ENCODE data around the gene ZFYVE21.

ZFYVE21 gene

DNA sequence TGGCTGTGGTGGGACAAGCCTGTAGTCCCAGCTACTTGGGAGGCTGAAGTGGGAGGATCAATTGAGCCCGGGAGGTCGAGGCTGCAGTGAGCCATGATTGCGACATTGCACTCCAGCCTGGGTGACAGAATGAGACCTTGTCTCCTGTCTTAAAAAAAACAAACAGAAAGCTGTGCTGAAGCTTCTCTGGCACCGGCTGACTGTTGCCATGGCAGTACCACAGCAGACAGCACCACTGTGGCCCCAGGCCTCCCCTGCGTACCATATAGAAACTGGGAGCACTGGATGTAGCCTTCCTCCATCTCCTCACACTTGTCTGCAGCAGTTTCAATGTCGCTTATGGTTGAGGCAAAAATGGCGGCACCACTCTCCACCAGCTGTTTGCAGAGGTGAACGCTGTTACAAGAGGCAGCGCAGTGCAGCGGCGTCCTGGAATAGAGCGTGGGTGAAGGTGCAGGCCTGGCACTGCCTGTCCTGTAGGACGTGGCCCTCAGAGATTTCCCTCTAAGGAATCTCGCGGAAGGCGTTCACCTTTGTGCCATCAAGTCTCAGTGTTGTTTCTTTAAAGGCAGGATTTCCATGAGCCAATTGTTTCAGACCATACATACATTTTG lies 21.9 kb downstream of the ZFYVE21 start:
- DNase-seq (ENCODE audit: low read depth): no peak

DNA sequence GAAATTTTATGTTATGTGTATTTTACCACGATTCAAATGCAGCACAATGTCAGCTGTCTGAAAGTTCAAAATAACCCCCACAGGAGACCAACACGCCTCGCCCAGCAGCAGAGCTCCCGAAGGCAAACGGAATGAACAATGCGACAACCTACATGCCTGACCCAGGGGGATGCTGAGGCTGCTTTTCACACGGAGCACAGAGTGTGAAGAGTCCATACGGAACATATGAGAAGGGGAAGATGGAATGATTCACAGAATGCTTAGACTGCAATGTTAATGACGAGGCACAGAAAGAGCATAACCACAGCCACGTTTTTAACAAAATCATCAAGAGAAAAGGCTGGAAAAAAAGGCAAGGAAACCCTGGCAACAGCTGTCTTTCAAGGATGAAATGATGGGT lies 22.6 kb downstream of the ZFYVE21 start:
- DNase-seq (ENCODE audit: low read depth): no peak

DNA sequence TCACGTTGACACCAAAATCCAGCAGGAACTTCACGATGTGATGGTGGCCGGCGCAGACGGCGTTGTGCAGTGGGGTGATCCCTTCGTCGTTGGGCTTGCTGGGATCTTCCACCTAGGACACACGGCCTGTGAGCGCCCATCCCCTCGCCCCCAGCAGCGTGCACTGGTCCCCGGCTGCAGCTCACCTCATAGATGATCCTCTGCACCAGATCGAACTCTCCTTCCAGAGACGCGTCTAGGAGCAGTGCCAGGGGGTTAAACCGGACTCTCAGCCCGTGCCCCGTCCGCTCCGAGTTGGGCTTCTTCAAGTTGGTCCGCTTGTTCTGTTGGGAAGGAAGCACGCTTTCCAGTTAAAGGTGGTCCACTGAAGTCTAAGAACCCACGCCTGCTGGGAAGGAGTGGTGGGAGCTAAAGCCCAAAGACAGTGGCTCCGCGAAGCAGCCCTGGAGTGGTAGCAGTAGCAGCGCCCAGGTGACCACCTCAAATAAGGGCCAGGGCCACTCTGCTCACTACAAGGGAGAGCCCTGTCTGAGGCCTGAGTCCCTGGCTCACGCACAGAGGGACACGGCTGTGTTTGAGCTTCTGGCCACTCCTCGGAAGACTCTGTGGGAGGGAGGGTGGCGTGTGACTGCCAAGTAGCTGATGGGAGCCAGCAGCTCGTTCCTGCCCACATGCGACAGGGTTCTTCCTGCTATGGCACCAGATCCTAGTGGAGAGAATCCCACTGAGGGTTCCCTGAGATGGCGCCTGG lies 23.3 kb downstream of the ZFYVE21 start:
- DNase-seq (ENCODE audit: low read depth): no peak

DNA sequence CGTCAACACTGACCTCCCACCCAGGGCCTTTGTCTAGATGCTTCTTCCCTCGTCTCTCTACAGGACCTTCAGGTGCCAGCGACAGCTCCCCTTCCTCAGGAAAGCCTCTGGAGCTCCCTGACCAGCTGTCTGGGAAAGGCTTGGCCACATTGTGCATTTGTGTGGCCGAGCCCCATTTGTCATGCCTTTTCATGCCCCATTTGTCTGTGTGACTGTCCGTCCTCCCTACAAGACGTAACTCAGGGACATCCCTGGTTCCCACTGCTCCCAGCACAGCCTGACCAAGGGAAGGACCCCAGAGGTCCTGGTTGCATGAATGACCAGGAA lies 23.8 kb downstream of the ZFYVE21 start:
- no peak for DNase-seq (ENCODE audit: low read depth)

DNA sequence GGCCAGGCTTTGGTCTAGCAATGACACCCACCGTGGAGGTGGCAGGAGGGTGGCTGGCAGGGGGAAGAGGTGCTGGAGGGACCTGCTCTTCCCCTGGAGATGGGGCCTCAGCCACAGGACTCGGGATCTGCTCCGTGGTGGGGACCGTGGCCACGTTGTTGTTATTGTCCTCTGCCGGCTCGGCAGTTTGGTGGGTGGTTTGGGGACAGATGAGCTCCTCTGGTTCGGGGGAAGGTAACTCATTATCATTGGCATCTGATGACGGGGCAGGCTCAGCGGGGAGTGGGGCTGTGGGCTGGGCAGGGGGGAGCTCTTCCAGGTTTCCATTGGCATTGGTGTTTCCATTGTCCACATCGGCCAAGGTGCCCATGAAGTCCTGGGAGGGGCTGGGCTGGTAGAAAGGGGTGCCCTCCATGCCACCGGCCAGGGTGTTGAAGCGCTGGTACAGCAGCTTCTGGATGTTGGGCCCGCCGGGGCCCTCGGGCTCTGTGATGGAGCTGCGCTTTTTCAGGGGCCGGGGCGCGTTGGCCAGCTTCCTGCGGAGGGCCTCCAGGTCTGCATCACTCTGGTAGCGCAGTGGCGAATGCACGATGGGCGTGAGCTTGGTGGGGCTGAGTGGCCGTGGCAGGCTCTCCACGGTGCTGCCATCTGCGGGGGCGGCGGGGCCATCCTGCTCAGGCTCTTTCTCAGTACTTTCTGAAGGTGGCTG lies 24.3 kb downstream of the ZFYVE21 start:
- DNase-seq (ENCODE audit: low read depth): no peak

DNA sequence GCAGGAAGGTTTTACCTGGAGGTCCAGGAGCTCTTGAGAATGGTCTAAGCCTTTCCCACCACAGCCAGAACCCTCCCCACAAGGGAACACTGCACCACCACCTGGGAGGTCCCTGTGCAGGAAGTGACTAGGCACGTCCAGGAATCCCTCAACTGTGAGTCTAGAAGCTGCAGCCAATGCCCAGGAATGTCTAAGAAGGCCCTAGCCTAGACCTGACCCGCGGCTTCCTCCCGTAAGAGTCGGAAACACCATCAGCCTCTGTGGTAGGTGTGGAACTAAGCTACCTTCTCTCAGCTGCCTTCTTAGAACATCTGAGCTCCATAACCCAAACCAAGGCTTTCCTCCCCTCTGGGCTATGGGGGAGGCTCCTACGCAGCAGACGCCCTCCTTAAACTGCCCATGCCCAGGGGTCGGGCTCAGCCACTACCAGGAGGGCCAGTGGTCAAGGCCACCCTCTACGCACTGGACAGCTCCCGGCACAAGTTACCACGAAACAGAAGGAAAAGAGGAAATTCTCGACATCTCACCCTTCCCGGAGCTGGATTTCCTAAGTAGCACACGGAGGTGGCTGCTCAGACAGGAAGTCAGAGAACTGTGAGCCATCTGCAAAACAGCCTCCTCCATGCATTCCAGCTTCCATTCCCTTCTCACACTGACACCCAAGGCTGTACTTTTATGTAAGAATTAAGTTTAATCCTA lies 25.5 kb downstream of the ZFYVE21 start:
- no peak for DNase-seq (ENCODE audit: low read depth)

DNA sequence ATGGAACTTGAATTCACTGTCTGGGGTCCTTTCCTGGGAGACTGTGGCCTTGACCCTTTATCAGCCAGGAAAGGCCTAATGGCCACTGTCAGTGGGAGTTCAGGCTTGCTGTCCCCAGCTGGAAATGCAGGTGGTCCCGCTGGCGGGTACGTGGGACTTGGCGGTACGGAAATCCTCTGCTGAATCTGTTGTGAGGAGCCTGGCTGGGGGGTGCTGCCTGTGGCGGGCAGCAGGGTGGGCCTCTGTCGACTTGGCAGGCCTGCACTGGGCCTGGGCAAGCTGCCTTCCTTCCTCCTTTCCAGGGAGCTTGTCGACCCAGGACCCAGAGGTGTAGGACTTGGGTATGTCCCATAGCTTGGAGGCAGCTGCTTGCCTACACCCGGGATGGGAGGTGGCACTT lies 26.3 kb downstream of the ZFYVE21 start:
- no peak for DNase-seq (ENCODE audit: low read depth)

DNA sequence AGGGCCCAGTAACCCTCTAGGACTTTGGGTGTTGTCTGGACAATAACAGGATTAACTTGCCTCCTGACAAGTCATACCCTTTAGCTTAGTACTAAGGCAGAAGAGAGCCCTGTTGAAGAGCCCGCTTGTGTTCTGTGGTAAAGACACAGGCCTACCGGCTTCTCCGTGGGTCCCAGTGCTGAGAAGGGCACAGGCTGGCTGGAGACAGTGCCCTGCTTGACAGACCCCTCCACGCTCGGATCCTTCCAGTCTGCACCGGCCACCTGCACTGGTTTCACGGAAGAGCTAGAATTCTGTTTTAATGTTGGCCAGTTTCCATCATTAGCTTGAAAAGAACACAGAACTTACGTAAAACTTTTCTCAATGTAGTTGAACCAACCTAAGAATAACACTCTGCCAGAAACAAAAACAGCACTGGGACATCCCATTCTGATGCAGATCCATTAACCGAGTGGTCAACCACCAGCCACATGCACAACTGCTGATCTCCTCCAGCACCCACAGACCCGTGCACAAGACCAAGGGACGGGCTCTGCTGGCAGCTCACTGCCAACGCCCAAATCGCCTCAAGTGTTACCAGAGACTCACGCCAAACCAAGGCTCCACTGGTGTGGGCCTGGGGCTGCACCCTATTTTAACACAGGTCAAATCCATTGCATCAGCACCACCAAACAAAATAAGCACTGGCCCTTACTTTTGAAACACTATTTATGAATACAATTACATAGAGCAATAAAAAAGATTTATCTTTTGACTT lies 27.1 kb downstream of the ZFYVE21 start:
- DNase-seq (ENCODE audit: low read depth): no peak

DNA sequence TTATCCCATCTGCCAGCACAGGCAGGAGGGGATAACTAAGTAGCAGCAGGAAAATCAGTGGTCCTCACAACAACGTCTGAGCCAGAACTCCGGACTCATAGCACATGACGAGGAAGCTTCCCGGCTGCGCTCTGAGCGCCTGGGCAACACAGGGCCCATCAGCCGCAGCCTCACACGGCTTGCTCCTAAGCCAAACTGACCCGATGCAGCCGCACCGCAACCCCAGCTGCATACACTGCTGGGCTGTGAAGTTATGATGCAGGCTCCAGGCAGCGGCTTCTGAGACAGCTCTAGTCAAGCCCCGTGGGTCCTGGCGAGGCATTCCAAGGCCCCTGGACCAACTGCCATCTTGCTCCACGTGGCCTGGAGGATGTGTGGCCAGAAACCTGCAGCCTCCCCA lies 28.1 kb downstream of the ZFYVE21 start:
- no peak for DNase-seq (ENCODE audit: low read depth)

DNA sequence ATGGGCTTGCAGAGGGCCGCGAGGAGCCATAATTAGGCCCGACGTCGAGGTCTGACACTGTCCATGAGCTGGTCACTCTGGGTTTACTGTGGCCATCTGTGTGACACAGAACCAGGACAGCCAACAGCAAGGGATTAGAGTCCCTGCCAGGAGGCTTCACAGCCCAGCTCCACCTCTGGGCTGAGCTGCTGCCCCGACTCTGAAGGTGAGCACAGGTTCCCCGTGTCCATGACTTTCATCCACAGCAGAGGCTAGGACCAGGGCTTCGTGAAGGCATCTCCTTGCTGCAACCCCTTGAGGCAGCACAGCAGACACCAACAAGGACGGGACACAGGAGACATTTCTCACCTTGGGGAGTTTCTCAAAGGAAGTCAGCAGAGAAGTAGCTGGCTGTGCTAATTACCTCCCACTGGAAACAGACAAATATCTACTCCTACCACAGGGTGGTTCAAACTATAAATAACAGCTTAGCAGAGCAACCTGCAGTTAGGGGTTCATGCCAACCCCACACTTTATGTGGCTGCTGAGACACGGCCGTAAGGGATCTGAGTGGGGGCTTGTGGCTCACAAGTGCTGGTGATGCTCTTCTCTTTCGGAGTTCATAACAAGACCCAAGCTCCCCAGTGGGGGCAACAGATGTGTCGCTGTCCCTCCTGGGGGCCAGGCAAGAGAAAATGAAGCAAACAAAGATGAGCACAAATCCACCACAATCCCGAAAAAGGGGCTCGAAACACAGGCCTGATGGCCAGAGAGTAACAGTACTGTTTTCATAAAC lies 29.2 kb downstream of the ZFYVE21 start:
- DNase-seq (ENCODE audit: low read depth): no peak

DNA sequence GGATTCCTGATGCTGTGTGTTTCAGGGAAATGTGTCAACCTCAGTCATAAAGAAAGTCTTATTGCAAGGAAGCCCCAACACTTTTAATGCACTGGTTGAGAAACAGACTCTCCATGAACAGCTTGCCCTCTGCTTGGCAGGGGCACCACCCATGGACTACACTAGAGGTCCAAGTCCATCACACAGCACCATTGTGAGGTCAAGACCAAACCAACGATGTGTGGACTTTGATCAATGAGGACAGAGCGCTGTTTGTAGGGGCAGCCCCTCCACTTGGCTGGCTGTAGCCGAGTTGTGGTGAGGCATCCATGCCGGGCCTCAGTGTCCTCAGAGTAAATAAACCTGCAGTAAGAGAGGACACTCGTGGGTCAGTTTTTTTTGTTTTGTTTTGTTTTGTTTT lies 29.8 kb downstream of the ZFYVE21 start:
- DNase-seq (ENCODE audit: low read depth): no peak

DNA sequence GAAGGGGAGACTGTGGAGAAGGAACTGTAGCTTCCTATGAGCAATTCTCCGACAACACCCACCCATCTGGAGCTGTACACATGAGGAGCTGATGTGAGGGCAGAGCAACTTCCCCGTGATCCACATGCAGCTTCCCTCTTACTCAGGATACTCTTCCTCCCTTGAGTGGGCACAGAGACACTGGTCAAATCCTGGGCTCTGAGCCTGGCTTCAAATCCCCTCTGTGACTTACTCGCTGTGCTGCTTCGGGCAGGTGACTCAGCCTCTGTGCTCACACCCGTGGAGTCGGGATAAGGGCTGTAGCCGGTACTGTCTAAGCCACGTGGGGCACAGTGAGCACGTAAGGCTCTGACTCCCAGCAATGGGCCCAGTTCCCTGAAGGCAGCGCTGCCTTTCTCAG lies 31.1 kb downstream of the ZFYVE21 start:
- DNase-seq (ENCODE audit: low read depth): no peak

DNA sequence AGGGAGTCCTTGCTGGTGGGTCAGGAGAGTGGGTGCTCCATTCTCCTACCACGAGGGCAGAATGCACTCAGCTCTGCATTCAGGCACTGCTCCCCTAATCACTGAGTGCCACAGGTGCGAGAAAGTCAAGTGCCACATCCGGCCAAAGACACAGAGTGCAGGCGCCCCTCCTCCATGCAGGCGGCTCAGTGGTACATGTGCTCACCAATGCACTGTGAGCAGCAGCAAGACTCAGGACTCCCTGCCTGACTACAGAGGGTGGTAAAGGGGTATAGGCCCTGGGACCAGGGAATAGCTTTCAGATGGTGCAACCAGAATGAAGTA lies 32.9 kb downstream of the ZFYVE21 start:
- no peak for DNase-seq (ENCODE audit: low read depth)

DNA sequence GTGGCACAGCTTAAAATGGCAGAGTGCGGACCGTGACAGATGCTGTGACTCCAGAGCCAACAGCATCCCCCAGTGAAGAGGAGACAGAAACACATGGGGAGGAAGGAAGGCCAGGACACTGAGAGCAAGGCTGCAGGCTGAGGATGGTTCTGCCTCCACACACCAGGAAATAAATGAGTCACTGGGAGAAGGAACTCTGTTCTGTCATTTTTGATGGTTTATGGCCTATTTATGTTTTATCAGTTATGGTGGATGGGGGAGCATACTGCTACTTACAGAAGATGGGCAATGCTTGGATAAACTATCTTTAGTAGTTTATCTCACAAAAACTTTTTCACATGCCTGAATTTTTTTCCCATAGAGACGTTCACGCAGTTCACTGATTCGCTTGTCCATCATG lies 33.8 kb downstream of the ZFYVE21 start:
- DNase-seq (ENCODE audit: low read depth): no peak

DNA sequence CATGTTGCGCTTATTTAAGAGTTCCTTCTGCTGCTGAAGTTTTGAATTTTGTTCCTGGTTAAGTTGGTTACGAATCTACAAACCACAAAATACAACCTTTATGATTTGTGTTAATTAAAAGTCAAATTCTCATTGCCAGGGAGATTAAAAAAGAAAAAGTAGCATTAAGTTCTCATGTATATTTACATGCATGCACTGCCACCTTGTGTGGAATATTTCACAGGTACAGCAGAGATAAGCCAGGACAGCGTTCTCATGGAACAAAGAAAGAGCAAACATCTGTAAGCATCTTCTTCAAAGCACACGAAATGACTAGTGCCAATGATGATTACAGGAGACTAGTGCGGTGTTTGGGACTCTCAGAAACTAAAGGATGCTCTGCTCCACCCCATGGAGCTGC lies 34.2 kb downstream of the ZFYVE21 start:
- no peak for DNase-seq (ENCODE audit: low read depth)

DNA sequence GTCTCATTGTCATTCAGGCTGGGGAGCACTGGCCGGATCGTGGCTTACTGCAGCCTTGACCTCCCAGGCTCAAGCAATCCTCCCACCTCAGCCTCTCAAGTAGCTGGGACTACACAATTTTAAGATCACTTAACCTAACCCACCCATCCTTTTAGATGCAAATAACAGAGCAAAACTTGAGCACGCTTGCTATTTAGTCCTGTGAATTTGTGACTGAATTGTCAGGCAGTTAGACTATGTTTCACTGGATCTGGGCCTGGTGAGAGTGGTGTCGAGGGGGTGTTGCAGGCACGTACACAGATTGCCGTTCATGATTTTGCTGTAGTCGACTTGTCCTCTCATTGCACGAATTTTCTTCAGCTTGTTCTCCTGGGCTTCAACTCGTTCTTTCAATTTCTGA lies 38.2 kb downstream of the ZFYVE21 start:
- no peak for DNase-seq (ENCODE audit: low read depth)

DNA sequence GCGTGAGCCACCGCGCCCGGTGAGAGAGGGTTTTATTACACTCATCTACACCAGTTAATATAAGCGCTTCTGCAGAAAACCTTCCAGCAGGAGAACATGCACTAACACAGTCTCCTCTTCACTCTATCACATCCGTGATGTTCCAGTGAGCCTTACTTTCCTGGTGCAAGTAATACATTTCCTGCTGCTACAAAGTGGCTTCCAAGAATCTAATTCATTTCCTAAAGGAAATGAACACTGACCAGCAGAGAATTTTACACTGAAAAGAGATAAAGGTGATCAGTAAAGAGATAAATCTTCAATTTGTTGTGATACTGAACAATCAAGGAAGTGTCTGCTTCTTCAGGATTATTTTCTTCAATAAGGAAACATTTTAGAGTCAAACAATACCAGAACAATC lies 39.5 kb downstream of the ZFYVE21 start:
- DNase-seq (ENCODE audit: low read depth): no peak

DNA sequence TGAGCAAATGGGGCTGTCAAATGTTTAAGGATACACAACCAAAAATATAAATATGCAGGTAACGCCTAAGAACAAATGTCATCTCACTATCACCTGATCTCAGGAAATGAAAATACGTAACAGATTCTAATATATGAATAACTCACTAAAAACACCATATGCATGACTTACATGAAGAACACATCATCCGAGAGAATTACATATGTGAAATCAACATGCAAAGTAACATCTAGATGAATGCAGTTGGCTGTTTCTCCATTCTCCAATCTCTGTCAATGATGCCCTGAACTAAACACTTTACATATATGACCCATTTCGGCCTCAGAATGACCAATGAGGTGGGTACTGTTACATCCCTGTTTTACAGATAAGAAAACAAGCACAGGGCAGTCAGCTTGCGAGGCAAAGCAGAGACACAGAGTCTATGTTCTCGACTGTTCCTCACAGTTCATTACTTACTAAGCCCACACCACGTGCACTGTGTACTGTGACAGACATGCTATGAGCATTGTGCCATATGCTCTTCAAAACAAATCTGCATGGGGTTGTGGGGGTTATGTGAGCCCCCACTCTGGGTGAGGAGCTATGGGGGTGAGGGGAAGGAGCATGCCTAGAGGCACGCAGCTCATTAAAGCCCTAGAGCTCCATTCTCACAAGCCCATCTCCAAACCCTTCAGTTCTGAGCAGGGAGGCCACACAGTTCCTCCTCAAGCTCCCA lies 42.6 kb downstream of the ZFYVE21 start:
- no peak for DNase-seq (ENCODE audit: low read depth)

DNA sequence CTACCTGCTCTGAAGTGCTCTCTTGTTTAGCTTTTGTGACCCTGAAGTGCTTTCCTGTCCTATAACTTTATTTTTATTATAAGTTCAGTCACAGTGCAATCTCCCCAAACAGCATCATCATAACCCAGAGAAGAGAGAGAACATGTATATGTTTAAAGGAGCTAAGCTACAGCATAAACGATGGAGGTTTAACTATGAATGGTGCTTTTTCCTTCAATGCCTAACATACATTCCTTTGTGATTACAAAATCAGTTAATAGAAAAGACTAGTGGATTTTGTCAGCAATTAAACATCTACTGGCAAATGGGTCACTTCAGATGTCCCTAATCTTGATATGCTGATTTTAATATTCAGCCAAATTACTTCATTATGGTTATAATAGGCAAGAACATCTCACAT lies 46.4 kb downstream of the ZFYVE21 start:
- no peak for DNase-seq (ENCODE audit: low read depth)

DNA sequence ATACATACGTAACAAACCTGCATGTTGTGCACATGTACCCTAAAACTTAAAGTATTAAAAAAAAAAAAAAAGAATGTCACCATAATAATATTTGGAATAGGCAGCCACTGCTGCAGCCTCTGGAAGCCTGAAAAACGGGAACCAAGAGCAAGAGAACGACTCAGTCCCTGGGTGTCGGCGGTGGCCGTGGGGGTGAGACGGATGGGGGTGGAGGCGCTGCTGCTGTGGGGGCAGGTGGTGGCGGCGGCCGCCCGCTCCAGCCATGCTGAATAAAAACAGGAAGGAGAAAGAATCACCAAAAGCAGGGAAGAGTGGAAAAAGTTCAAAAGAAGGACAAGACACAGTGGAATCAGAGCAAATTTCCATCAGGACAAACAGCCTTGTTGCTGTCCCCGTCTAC lies 46.9 kb downstream of the ZFYVE21 start:
- DNase-seq (ENCODE audit: low read depth): no peak

All from HS-27A (cell line).